NCI-H1092 (cell line): ENCODE measurements around the gene TEDDM1.

Experiments used
- DNase-seq: peaks from one replicate; lab custom pipeline; 2025; lab: John Stamatoyannopoulos, UW

TEDDM1 gene

GRCh38 chr1:182406012-182406411 is 5.5 kb upstream of the TEDDM1 start:
- DNase-seq: no peak

DNA sequence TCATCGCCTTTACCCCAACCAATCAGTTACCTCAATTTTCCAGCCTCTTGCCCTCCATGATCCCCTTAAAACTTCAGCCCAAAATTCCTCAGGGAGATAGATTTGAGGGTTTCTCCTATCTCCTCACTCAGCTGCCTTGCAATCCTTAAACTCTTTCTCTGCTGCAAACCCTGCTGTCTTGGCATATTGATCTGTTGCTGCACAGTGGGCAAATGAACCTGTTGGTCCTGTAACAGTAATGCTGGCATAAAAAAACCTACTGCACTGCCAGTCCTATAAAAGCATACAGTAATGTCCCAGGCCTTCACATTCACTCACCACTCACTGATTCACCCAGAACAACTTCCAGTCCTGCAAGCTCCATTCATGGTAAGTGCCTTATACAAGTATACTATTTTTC is 5.1 kb upstream of the TEDDM1 start:
- no peak for DNase-seq

- no peak for DNase-seq
Measured at GRCh38 chr1:182404781-182405180, 4.3 kb upstream of the TEDDM1 start.

DNA sequence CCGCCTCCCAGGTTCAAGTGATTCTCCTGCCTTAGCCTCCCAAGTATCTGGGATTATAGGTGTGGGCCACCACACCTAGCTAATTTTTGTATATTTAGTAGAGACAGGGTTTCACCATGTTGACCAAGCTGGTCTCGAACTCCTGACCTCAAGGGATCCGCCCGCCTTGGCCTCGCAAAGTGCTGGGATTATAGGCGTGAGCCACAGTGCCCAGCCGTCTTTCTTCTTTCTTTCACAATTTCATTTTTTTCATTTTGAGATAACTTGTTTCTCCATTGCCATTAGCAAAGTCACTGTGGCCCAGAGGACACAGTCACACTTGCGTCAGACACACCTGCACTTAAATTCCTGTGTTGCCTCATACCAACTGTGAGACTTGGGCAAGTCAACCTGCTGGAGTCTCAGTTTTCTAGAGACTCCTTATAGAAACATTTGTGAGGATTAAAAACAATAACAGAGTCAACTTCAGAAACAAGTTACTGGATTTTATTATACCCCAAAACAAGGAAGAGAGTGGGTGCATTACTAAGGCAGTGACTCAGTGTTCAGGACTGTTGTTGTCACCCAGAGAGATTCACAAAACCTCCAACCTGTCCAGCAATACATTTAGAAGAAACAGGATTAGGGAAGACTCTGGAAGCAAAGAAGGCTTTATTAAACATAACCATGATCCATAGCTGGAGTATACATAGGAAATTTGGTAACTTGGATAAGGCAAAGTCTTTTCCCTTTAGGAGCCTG is 2.6 kb downstream of the TEDDM1 start:
- DNase-seq: no peak

DNA sequence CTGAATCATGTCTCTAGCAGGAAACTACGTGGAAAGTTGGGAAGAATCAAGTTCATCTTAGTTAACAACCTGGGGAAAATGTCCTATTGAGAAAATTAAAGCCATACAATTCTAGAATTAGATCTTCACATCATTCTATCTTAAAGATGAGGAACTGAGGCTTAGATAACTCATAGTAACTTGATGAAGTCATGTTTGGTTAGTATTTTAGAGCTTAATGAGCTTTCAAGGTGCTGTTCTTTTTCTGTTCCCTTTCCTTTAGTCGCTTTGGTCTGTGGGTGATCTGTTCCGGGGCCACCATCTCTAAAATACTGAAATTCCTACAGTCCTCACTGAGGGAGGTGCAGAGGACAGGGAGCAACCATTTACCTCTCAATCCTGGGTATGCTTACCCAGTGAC is 4.6 kb downstream of the TEDDM1 start:
- no peak for DNase-seq

DNA sequence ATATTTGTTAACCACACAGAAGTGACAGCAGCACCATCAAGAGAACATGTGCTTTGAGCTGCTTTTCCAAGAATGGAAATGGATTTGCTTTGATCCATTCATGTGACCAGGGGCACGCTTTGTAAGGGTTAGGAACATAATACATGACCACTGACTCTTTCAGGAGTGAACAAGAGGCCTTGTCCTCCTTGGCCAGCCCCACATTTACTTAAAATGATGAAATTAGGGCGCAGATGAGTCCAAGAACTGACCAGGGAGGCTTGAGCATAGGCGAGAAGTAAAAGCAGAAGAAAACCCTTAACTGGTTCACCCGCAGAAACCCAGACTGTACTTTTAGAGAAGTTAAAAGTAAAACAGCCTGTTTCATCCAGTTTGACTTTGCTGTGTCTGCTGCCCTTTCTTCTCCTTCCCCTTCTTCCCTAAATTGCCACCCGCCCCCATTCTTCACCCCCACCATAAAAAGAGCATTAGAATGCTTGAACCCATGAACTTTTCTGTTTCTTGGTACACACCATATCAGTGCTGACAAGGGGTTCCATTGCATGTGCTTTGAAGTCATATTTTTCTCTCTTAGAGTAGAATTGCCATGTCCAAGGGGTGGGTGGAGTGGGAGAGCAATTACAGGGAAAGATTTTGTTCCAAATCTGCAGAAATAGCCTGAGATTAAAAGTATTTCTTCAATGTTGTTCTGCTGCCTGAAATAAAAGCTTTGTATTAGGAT is 6.3 kb downstream of the TEDDM1 start:
- no peak for DNase-seq

- DNase-seq: peak; percentile 90
Measured at GRCh38 chr1:182392050-182393028, 8.1 kb downstream of the TEDDM1 start.

- peak; percentile 96 for DNase-seq
Measured at GRCh38 chr1:182391362-182392049, 9.0 kb downstream of the TEDDM1 start, which contains the start of gene GLUL. TSS of gene GLUL (minus strand) at chr1:182391790. CDS start at chr1:182388737, 3,053 bp downstream.

GRCh38 chr1:182391028-182391361 is 9.5 kb downstream of the TEDDM1 start:
- peak; percentile 76 for DNase-seq

- no peak for DNase-seq
Measured at GRCh38 chr1:182389619-182390047, 10.8 kb downstream of the TEDDM1 start.

DNA sequence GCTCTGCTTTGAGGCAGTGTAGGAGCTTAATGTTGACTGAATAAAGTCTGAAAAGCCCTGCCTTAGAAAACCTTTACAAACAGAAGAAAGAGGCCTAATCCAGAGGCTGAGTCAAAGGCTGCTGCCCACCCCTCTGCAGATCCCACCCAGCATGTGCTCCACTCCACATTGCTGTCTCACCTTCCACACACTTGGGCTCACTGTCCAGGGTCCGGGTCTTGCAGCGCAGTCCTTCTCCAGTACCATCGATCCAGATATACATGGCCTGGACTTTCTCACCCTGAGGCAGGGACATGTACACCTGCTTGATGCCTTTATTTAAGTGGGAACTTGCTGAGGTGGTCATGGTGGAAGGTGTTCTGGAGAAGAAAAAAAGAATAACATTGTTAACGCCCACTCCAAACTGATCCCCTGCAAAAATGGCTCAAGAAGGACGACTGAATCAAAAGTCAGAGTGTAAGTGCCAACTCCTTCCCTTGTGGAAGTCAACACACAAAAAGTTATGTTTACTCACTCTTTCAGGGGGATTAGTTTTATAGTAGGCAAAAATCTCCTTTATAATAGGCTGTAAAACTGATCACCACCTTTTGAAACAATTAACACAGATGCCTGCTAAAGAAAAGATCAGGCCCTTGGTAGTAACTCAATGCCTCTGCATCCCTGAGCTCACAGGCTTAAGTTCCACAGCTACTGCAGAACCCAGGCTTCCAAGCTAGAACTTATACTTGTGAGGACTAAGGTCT is 11.9 kb downstream of the TEDDM1 start:
- no peak for DNase-seq

DNA sequence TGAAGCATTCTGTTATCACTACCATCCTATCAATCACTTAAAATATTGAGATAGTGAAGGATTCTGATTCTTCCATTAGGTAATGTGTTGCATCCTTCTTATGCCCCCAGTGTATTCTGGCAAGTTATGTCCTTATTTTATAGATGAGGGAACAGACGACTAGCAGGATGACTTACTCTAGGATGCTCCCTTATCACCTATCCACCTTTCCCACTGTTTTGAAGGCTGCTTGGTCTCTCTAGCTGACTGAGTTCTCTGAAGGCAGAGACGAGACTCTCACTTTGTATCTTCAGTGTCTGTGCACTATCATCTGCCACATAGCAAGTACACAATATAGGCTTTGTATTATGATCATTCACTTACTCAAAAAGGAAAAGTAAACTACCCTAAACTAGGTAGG is 12.9 kb downstream of the TEDDM1 start:
- no peak for DNase-seq

- no peak for DNase-seq
Measured at GRCh38 chr1:182386980-182387379, 13.5 kb downstream of the TEDDM1 start.

- DNase-seq: no peak
Measured at GRCh38 chr1:182385885-182386853, 14.3 kb downstream of the TEDDM1 start.

GRCh38 chr1:182384387-182384960 is 16.0 kb downstream of the TEDDM1 start:
- DNase-seq: no peak

- DNase-seq: no peak
Measured at GRCh38 chr1:182383934-182384333, 16.5 kb downstream of the TEDDM1 start.

DNA sequence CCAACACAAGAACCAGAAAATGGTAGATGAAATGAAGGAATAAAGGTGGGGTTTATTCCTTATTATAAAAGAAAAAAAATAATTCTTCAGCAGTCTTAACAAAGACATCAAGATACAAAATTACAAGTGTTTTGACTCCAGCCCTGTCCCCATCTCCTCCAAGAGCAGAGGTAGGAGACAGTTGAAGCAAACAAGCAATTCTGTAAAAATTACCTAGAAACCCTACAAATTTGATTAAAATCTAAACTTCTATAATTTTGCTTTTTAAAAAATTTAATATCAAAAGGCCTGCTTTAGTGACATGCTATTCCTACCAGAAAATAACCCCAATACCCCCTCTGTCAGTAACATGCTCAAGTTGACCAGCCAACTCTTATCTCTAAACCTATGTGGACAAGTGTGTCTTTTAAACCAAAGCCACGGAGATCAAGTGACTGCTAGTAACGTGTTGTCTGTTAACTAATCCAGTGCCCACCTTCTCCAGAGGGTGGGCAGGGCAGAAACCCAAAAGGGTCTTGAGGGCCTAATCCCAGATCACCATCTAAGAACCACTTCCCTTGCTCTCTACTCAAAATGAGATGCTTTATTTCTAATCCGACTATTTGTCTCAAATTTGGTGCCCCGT is 17.3 kb downstream of the TEDDM1 start:
- no peak for DNase-seq

DNA sequence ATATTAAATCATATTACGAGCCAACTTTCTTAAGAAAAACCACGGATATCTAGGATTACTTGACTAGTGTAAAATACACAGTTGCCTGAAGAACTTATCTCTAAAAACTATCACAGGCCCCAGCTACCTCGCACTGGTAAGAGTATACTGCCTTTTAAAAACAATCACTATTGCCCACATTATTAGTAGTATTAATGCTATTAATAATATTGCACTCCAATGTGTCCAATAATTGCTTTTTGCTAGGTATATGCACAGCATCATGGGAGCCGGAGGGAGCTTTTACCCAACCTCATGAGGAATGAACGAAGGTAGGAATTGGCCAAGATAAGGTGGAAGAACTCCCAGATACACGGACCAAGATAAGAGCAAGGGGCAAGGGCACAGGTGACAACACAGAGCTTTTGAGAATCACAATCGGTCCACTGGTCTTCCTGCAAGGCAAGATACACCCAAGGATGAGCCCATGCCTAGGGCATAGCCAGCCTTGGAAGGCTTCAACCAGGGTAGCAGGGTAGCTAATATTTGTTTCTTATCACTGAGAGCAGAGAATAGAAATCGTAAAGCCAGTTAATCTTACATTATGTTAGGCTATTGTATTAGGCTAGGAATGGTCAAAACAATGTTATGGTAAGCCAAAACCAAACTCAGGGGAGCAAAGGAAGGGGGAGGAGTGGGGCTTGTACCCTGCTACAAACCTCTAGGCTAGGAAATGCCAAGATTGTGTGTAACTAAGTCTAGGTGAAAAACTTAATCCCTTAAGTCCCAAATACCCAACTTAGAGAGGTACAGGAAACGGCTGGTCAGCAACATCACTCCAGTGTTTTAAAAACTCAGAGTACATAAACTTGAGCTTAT is 18.3 kb downstream of the TEDDM1 start:
- DNase-seq: no peak
